HCT116 (cell line): ENCODE data around the gene CTNNA1. TPM values are rescaled to one million over a fixed set of nuclear protein-coding genes. Genes with fewer than 3 reads are reported as not detected.

Experiments used
- ATAC-seq: fragments of 200-7000 bp; cut with Tn5 transposase; 2 replicates; pipeline ENCODE4 v1.9.1; 2020; ENCODE audit warnings: mild to moderate bottlenecking, moderate library complexity
- BruUV-seq: library from RNA; stranded (reverse); fragments of 400-500 nt; replicated peaks from 2 replicates; lab custom pipeline; 2021; lab: Mats Ljungman, UMichigan
- CTCF ChIA-PET: fragments of 300-600 bp; sonication (Branson Sonifier 250); formaldehyde crosslinking; loops from one replicate; lab custom pipeline; 2021; ENCODE audit warnings: antibody characterized with exemption; lab: Charles Lee
- POLR2A ChIA-PET: fragments of 300-600, 350-600 bp; sonication (Branson Sonifier 250); formaldehyde crosslinking; loops from one replicate; lab custom pipeline; 2021; ENCODE audit warnings: antibody characterized with exemption; lab: Charles Lee
- RAD21 ChIA-PET, 2 experiments: fragments of 300-600 bp; sonication (Branson Sonifier 250); formaldehyde crosslinking; loops; one replicate each; lab custom pipeline; 2023; ENCODE audit warnings: low total read pairs in 2 of 2; ENCODE audit not compliant: uncharacterized antibody in 2 of 2, unreplicated experiment in 2 of 2, low non-redundant PET in 1 of 2; lab: Charles Lee
- DNase-seq: peaks from one replicate; pipeline ENCODE4 v3.0.0-alpha.2; 2010; ENCODE audit warnings: low read depth, low spot score
- H2AFZ ChIP-seq: fragments of 200-600 bp; shearing (Covaris generic), sonication (generic); 2 replicates; pipeline ENCODE4 v1.6.1; 2017; ENCODE audit warnings: low read depth, mixed run types, mixed read lengths, antibody characterized with exemption, low read length; ENCODE audit not compliant: poor library complexity, severe bottlenecking
- H3K27ac ChIP-seq: 2 replicates; pipeline ENCODE4 v1.5.1; 2012; ENCODE audit warnings: low read depth, low read length
- H3K27me3 ChIP-seq: fragments of 200-600 bp; sonication (generic); 2 replicates; pipeline ENCODE4 v1.6.1; 2016; ENCODE audit warnings: mixed run types, low read length, mixed read lengths; ENCODE audit not compliant: insufficient read depth
- H3K36me3 ChIP-seq, 2 experiments: fragments of 200-500 bp in 1 of 2; fragments of 200-600 bp in 1 of 2; sonication (Bioruptor generic) in 1 of 2; sonication (generic) in 1 of 2; 2 replicates each; pipeline versions ENCODE4 v1.5.1 to v1.6.1; 2014 to 2016; ENCODE audit warnings: low read length in 2 of 2, inconsistent platforms in 1 of 2, mixed read lengths in 1 of 2, mixed run types in 1 of 2; ENCODE audit not compliant: insufficient read depth in 2 of 2, control insufficient read depth in 1 of 2
- H3K4me1 ChIP-seq, 2 experiments: fragments of 200-600 bp in 1 of 2; sonication (generic) in 1 of 2; 2 replicates each; pipeline versions ENCODE4 v1.5.1 to v1.6.1; 2012 to 2017; ENCODE audit warnings: low read length in 2 of 2, inconsistent platforms in 1 of 2, mild to moderate bottlenecking in 1 of 2, mixed read lengths in 1 of 2, mixed run types in 1 of 2, moderate library complexity in 1 of 2; ENCODE audit not compliant: insufficient read depth in 2 of 2, control insufficient read depth in 1 of 2
- H3K4me2 ChIP-seq: fragments of 200-600 bp; sonication (generic); 2 replicates; pipeline ENCODE4 v1.6.1; 2017; ENCODE audit warnings: mixed run types, low read length, mixed read lengths
- H3K4me3 ChIP-seq, 2 experiments: fragments of 200-600 bp in 1 of 2; sonication (generic) in 1 of 2; replicated peaks in 1 of 2; 2 replicates each; pipeline ENCODE4 v1.5.1; 2011 to 2016; ENCODE audit warnings: low read length in 2 of 2, control low read depth in 1 of 2, low read depth in 1 of 2, mild to moderate bottlenecking in 1 of 2, mixed read lengths in 1 of 2, mixed run types in 1 of 2
- H3K79me2 ChIP-seq: fragments of 200-600 bp; sonication (generic); 2 replicates; pipeline ENCODE4 v1.6.1; 2017; ENCODE audit warnings: mild to moderate bottlenecking, mixed run types, low read length, moderate library complexity, mixed read lengths; ENCODE audit not compliant: insufficient read depth
- H3K9ac ChIP-seq: fragments of 200-600 bp; sonication (generic); 2 replicates; pipeline ENCODE4 v1.6.1; 2016; ENCODE audit warnings: low read length, mixed read lengths
- H3K9me2 ChIP-seq: fragments of 200-600 bp; sonication (generic), shearing (Covaris generic); 2 replicates; pipeline ENCODE4 v1.6.1; 2017; ENCODE audit warnings: mixed run types, mild to moderate bottlenecking, moderate library complexity; ENCODE audit not compliant: insufficient read depth
- H3K9me3 ChIP-seq, 2 experiments: fragments of 200-500 bp in 1 of 2; fragments of 200-600 bp in 1 of 2; sonication (Bioruptor generic) in 1 of 2; sonication (generic) in 1 of 2; 2 replicates each; pipeline ENCODE4 v1.6.1; 2014 to 2017; ENCODE audit warnings: low read length in 2 of 2, mixed read lengths in 2 of 2, inconsistent platforms in 1 of 2, low read depth in 1 of 2, mild to moderate bottlenecking in 1 of 2, mixed run types in 1 of 2, moderate library complexity in 1 of 2; ENCODE audit not compliant: control insufficient read depth in 1 of 2, insufficient read depth in 1 of 2
- H4K20me1 ChIP-seq: fragments of 200-600 bp; sonication (generic), shearing (Covaris generic); 2 replicates; pipeline ENCODE4 v1.6.1; 2017; ENCODE audit warnings: mixed run types, mild to moderate bottlenecking, moderate library complexity; ENCODE audit not compliant: insufficient read depth
- ELF1 ChIP-seq: IDR thresholded peaks from 2 replicates; pipeline ENCODE4 v1.6.1; 2012; ENCODE audit warnings: low read depth, borderline replicate concordance
- FOSL1 ChIP-seq: IDR thresholded peaks from 2 replicates; pipeline ENCODE4 v1.6.1; 2012; ENCODE audit warnings: low read depth
- JUND ChIP-seq: IDR thresholded peaks from 2 replicates; pipeline ENCODE4 v1.6.1; 2012
- POLR2A ChIP-seq: IDR thresholded peaks from 2 replicates; pipeline ENCODE4 v1.7.0; 2011; ENCODE audit warnings: borderline replicate concordance; ENCODE audit not compliant: insufficient read depth, insufficient read length; ENCODE audit errors: extremely low read depth
- POLR2AphosphoS5 ChIP-seq: IDR thresholded peaks from 2 replicates; pipeline ENCODE4 v1.6.1; 2011; ENCODE audit warnings: mild to moderate bottlenecking, low read depth, low read length, moderate library complexity
- SIN3A ChIP-seq: IDR thresholded peaks from 2 replicates; pipeline ENCODE4 v1.6.1; 2012; ENCODE audit warnings: low read depth
- SRF ChIP-seq: IDR thresholded peaks from 2 replicates; pipeline ENCODE4 v1.6.1; 2012; ENCODE audit warnings: low read depth
- TCF7L2 ChIP-seq: IDR thresholded peaks from 2 replicates; pipeline ENCODE4 v1.7.0; 2011; ENCODE audit warnings: borderline replicate concordance, inconsistent platforms; ENCODE audit not compliant: insufficient read depth, insufficient read length; ENCODE audit errors: extremely low read depth
- intact Hi-C: fragments of 100-400 bp; cut with micrococcal nuclease; formaldehyde crosslinking; loops from 2 replicates; pipeline ENCODE4 v1.10.0; 2022
- total RNA-seq: library from RNA; stranded (reverse); gene quantifications from one replicate; pipeline ENCODE4 v1.2.1, GENCODE V29; 2021; ENCODE audit not compliant: unreplicated experiment
- TF ChIP-seq, protein P1 (sequence below): IDR thresholded peaks from 2 replicates; pipeline ENCODE4 v1.6.1; 2012

The CTNNA1 gene
- total RNA-seq, 1 experiment from 2014 or later = 313 TPM

DNA sequence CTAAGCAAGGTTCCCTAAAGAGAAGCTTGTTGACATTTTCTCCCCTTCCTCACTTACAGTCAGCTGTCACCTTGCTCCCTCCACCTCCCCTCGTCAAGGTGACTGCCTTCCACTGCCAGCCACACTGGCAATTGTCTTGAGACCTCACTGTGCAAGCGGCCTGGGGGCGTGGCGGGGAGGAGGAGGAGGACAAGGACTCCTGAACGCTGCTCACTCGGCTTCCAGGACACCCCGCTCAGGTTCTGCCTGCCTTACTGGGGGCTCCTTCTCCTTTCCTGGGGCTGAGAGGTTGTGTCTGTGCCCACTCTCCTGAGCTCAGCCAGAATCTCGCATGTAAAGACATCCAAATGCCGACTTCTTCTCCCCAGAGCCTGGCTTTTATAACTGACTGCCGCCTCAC is 182.2 kb downstream of the CTNNA1 start:
- Histone ChIP-seq H4K20me1 (no peaks in the 10 kb centered on the region), H3K4me3 (no peak overlapping the region), H3K27ac (no peak overlapping the region), H3K9me2 (no peaks in the 10 kb centered on the region), H3K4me2 (no peak overlapping the region), H3K27me3 (no peaks in the 10 kb centered on the region), H3K9ac (no peak overlapping the region), H3K36me3 (peaks cover 23 to 25% of the 10 kb centered on the region in 2 experiments), H3K79me2 (no peaks in the 10 kb centered on the region), H3K9me3 (no peaks in the 10 kb centered on the region), H3K4me1 (no peaks in the 10 kb centered on the region), H2AFZ (no peak overlapping the region)
- BruUV-seq = no TSS peak
- DNase-seq (no peak), ATAC-seq (no peak)
- ChIA-PET POLR2A (no interaction called here), CTCF (no interaction called here), RAD21 (no interaction called here)
- intact Hi-C loops = loop anchor here (10.0 kb wide), 1 partner anchor 329 kb away; no protein-coding TSS in a partner anchor
- TF ChIP-seq ELF1 (no peak), POLR2AphosphoS5 (peak; percentile 16; the same call in 1 of the 2 replicates)

DNA sequence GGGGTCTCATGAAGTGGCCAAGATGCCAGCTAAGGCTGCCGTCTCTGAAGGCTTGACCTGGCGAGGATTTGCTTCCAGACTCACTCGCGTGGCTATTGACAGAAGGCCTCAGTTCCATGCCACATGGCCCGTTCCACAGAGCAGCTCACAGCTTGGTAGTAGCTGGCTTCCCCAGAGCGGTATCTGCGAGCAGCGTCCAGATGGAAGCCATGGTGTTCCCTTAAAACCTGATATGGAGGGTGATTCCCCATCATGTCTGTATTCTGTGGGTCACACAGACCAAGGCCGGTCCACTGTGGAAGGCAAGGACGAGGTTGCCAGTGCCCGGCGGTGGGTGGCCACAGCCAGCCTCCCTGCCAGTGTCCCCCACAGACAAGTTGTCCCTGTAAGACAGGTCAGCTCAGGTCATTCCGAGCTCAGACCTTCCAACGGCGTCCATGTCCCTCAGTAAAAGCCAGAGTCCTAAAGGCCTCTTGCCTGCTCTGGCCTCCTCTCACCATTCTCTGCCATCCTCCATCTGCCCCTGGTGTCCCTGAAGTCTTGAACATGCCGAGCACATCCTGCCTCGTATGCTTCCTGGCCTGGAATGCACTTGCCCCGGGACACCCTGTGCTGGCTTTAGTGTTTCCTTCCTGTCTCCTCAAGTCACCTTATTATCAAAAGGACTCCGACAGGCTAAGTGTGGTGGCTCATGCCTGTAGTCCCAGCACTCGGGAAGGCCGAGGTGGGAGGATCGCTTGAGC is 183.2 kb downstream of the CTNNA1 start:
- Histone ChIP-seq H3K4me2 (no peak overlapping the region), H4K20me1 (no peaks in the 10 kb centered on the region), H2AFZ (no peak overlapping the region), H3K9ac (no peak overlapping the region), H3K4me3 (no peak overlapping the region), H3K27ac (no peak overlapping the region), H3K27me3 (no peaks in the 10 kb centered on the region), H3K9me3 (no peaks in the 10 kb centered on the region), H3K4me1 (no peaks in the 10 kb centered on the region), H3K36me3 (peaks cover 17 to 19% of the 10 kb centered on the region in 2 experiments), H3K9me2 (no peaks in the 10 kb centered on the region), H3K79me2 (no peaks in the 10 kb centered on the region)
- DNase-seq = no peak
- intact Hi-C loops = loop anchor here (10.0 kb wide), 1 partner anchor 328 kb away; no protein-coding TSS in a partner anchor
- ChIA-PET CTCF (no interaction called here), POLR2A (no interaction called here), RAD21 (no interaction called here)
- TF ChIP-seq FOSL1 (no peak), SRF (no peak), TCF7L2 (no peak), POLR2A (no peak), JUND (no peak; the same call in 1 of the 2 replicates), POLR2AphosphoS5 (peak; percentile 57), SIN3A (0 out of 2 replicates have a peak, but pooled peaks have one; percentile 26)
- TF ChIP-seq, protein P1, sequence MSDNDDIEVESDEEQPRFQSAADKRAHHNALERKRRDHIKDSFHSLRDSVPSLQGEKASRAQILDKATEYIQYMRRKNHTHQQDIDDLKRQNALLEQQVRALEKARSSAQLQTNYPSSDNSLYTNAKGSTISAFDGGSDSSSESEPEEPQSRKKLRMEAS = no peak
- no peak for ATAC-seq
- BruUV-seq = no TSS peak
